Measurements from ENCODE around the gene EXT2.

DNA sequence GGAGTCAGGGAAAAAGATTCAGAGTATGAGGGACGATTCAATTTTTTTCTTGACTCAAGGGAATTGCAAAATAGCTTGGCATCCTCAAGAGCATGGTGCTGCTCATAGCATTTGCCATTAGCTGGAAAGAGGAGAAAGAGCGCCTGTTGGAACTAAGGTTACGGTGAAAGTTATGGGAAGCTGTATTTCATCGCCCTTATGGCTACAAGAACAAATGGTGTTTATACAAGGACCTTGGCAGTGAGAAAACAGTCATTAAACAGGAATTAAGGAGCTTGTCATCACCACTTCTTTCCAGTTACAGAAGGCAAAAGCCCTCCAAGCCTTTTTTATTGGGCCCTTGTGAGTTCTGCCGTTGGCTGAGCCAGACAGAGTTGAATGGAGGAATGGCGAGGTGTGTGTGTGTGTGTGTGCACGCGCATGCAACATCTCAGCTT is 140.3 kb downstream of the EXT2 start:
- TF ChIP-seq, protein P1, sequence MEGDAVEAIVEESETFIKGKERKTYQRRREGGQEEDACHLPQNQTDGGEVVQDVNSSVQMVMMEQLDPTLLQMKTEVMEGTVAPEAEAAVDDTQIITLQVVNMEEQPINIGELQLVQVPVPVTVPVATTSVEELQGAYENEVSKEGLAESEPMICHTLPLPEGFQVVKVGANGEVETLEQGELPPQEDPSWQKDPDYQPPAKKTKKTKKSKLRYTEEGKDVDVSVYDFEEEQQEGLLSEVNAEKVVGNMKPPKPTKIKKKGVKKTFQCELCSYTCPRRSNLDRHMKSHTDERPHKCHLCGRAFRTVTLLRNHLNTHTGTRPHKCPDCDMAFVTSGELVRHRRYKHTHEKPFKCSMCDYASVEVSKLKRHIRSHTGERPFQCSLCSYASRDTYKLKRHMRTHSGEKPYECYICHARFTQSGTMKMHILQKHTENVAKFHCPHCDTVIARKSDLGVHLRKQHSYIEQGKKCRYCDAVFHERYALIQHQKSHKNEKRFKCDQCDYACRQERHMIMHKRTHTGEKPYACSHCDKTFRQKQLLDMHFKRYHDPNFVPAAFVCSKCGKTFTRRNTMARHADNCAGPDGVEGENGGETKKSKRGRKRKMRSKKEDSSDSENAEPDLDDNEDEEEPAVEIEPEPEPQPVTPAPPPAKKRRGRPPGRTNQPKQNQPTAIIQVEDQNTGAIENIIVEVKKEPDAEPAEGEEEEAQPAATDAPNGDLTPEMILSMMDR (IDR thresholded peaks at IDR 0.05; ENCODE audit: insufficient read depth, low read depth, low read length), result no peak
- TF ChIP-seq EZH2 (IDR thresholded peaks at IDR 0.05; ENCODE audit: insufficient read depth, low read length), result no peak

Data from astrocyte (in vitro differentiated cells and primary cell).